Right atrium auricular region (tissue), 2 donors: ENCODE data around the gene TMEFF2. TPM values are rescaled to one million over a fixed set of nuclear protein-coding genes. Genes with fewer than 3 reads are reported as not detected.
A peak's percentile ranks its signal among the peaks of the same experiment; 100 is the strongest.

Experiments used
- DNase-seq: peaks from one replicate; pipeline ENCODE4 v3.0.0-alpha.2; 2019; ENCODE audit warnings: low spot score
- H3K27ac ChIP-seq, 2 donors: fragments of 200-600 bp; sonication (generic); 1 replicate in 1 of 2; 2 replicates in 1 of 2; pipeline ENCODE4 v1.5.1; 2016 to 2019
- H3K27me3 ChIP-seq, 2 donors: fragments of 200-600 bp; sonication (generic); one replicate each; pipeline versions ENCODE4 v1.5.1 to v1.6.0; 2017 to 2019
- H3K36me3 ChIP-seq: fragments of 200-600 bp; sonication (generic); one replicate; pipeline ENCODE4 v1.5.1; 2016
- H3K4me1 ChIP-seq, 2 donors: fragments of 200-600 bp; sonication (generic); one replicate each; pipeline versions ENCODE4 v1.5.1 to v1.6.0; 2017 to 2019
- H3K4me3 ChIP-seq, 2 donors: fragments of 200-600 bp; sonication (generic); 1 replicate in 1 of 2; 2 replicates in 1 of 2; pipeline ENCODE4 v1.5.1; 2017 to 2019; ENCODE audit warnings: mild to moderate bottlenecking in 1 of 2, moderate library complexity in 1 of 2
- H3K9me3 ChIP-seq, 2 donors: fragments of 200-600 bp; sonication (generic); one replicate each; pipeline ENCODE4 v1.5.1; 2019
- total RNA-seq, 2 donors: library from RNA; depleted of rRNA; stranded (reverse); fragments of >200 nt; gene quantifications; one replicate each; pipeline ENCODE4 v1.1.0, GENCODE V29; 2016
- TF ChIP-seq, protein P1 (sequence below), 2 donors: fragments of 200-600 bp; sonication (generic); IDR thresholded peaks; one replicate each; pipeline ENCODE4 v1.5.1; 2019; ENCODE audit warnings: antibody characterized with exemption in 2 of 2

TMEFF2 gene
- total RNA-seq, 2 donors from 2014 or later = 0.56 TPM; not detected in 1

DNA sequence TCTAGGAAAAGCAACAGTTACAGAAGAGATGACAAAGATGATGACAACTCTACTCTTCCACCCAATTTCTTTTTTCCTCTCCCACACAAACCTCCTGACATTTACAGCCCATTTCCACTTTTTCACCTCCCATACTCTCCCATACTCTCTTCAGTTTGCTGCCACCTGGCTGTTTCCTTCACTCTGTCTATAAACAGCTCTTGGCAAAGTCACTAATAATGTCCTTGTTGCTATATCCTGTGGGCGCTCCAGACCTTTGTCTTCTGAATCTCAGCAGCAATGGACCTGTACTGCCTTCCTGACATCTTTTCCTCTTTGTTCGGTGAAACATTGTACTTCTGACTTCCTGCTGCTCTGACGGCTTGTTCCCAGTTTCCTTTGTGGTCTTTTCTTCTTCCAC is 287.2 kb downstream of the TMEFF2 start:
- Histone ChIP-seq H3K27me3 (no peaks in the 10 kb centered on the region), H3K27ac (no peak overlapping the region), H3K4me1 (peaks cover 0 to 11% of the 10 kb centered on the region in 2 donors), H3K36me3 (no peaks in the 10 kb centered on the region), H3K4me3 (no peak overlapping the region), H3K9me3 (no peaks in the 10 kb centered on the region)
- TF ChIP-seq, protein P1, sequence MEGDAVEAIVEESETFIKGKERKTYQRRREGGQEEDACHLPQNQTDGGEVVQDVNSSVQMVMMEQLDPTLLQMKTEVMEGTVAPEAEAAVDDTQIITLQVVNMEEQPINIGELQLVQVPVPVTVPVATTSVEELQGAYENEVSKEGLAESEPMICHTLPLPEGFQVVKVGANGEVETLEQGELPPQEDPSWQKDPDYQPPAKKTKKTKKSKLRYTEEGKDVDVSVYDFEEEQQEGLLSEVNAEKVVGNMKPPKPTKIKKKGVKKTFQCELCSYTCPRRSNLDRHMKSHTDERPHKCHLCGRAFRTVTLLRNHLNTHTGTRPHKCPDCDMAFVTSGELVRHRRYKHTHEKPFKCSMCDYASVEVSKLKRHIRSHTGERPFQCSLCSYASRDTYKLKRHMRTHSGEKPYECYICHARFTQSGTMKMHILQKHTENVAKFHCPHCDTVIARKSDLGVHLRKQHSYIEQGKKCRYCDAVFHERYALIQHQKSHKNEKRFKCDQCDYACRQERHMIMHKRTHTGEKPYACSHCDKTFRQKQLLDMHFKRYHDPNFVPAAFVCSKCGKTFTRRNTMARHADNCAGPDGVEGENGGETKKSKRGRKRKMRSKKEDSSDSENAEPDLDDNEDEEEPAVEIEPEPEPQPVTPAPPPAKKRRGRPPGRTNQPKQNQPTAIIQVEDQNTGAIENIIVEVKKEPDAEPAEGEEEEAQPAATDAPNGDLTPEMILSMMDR (IDR thresholded peaks at IDR 0.05) = peak in 1 of 2 donors; percentile 58
- DNase-seq = no peak

DNA sequence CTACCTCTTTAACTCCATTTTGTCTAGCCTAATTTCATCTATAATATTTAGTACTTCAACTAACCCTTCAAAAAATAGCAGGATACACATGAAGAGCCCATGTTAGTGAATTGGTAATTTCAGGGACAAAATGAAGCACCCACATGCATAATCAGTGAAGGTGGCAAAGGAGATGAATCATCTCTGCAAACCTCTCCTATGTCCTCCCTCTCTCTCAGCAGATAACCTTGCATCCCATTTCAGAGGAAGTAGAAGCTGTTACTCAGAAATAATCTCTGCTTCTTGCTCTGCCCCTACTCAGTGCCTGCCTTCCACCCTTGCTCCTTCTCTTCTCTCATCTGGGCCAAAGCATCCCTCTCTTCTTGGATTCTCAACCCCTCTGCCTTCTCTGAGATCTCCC is 287.6 kb downstream of the TMEFF2 start:
- Histone ChIP-seq H3K4me3 (no peak overlapping the region), H3K27ac (no peak overlapping the region)
- DNase-seq = no peak

DNA sequence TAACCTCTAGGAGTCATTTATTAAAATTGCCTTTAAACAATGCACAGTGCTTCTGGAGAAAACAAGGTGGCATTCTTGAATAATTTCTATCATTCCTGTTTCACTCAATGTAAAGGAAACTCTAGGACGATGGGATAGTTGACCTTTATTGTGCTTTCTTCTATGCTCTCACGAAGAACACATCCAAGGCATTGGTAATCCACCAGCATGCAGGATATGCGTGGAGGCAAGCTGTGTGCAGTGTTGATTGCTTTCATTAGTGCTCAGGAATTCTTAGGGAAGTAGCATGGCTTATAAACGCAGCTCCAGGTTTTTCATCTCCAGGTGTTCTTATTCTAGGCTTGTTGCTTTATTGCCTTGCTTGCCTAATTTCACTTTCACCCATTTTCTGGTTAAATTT is 289.4 kb downstream of the TMEFF2 start:
- TF ChIP-seq, protein P1 (IDR thresholded peaks at IDR 0.05) = no peak
- DNase-seq = no peak

More for the DNA sequence above, 287.6 kb downstream of the TMEFF2 start:
- H3K36me3 ChIP-seq = no peaks in the 10 kb centered on the region
- TF ChIP-seq, protein P1 (IDR thresholded peaks at IDR 0.05) = no peak
- no peaks in the 10 kb centered on the region for H3K9me3 ChIP-seq
- peaks cover 0 to 11% of the 10 kb centered on the region in 2 donors for H3K4me1 ChIP-seq
- H3K27me3 ChIP-seq = no peaks in the 10 kb centered on the region

DNA sequence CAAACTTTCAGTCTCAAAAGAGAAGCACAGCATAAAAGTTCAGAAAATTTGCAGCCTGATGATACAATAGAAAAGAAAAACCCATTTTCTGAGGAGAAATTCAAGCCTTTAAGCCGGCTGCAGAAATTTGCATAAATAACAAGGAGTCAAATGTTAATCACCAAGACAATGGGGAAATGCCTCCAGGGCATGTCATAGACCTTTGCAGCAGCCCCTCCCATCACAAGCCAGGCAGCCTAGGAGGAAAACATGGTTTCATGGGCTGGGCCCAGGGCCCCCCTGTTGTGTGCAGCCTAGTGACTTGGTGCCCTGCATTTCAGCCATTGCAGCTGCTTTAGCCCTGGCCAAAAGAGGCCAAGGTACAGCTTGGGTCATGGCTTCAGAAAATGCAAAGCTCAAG is 293.7 kb downstream of the TMEFF2 start:
- no peak overlapping the region for H3K4me3 ChIP-seq
- no peak overlapping the region for H3K27ac ChIP-seq
- TF ChIP-seq, protein P1 (IDR thresholded peaks at IDR 0.05) = no peak
- no peaks in the 10 kb centered on the region for H3K27me3 ChIP-seq
- DNase-seq = no peak
- no peaks in the 10 kb centered on the region for H3K9me3 ChIP-seq
- no peaks in the 10 kb centered on the region for H3K36me3 ChIP-seq
- H3K4me1 ChIP-seq = no peaks in the 10 kb centered on the region

More for the DNA sequence above, 289.4 kb downstream of the TMEFF2 start:
- no peak overlapping the region for H3K4me3 ChIP-seq
- no peaks in the 10 kb centered on the region for H3K9me3 ChIP-seq
- H3K4me1 ChIP-seq = peaks cover 0 to 11% of the 10 kb centered on the region in 2 donors
- no peak overlapping the region for H3K27ac ChIP-seq
- H3K27me3 ChIP-seq = no peaks in the 10 kb centered on the region
- no peaks in the 10 kb centered on the region for H3K36me3 ChIP-seq

DNA sequence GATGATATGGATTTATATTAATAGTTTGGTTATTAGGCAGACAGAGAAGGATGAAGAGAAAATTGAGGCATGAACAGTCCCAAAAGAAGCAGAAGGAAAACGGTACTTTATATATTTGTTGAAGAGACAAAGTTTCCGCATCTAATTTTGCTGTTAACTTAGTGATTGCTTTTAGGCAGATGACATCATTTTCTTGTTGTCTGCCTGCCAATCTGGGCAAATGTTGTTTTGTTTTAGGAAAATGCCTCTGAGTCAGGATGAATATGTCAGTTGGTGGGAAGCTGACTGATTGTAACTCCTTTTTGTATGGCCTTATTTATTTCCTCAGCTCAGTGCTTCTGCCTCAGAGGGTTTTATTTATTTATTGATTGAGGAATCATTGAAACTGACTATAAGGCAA is 295.3 kb downstream of the TMEFF2 start:
- Histone ChIP-seq H3K4me3 (no peak overlapping the region), H3K27ac (peak overlapping the region in 1 of 2 donors; percentile 17), H3K27me3 (no peaks in the 10 kb centered on the region), H3K4me1 (no peaks in the 10 kb centered on the region), H3K36me3 (no peaks in the 10 kb centered on the region), H3K9me3 (no peaks in the 10 kb centered on the region)
- TF ChIP-seq, protein P1 (IDR thresholded peaks at IDR 0.05) = no peak
- DNase-seq = no peak
